Melanocyte of skin (primary cell): ENCODE measurements around the gene FRRS1. TPM values are rescaled to one million over a fixed set of nuclear protein-coding genes. Genes with fewer than 3 reads are reported as not detected.

Source experiments
- small RNA-seq, 2 donors: library from RNA; depleted of rRNA; stranded (forward); fragments of <200 nt; gene quantifications; one replicate each; pipeline ENCODE3, GENCODE V24; 2012
- total RNA-seq, 2 donors: library from RNA; depleted of rRNA; stranded (reverse); fragments of >200 nt; gene quantifications; 2 replicates each; pipeline ENCODE4 v1.2.3, GENCODE V29; 2012

FRRS1 gene
- total RNA-seq, result 10 to 100 TPM; 13.8 to 15.0 TPM

GRCh38 chr1:99766378-99766800 is at the start of gene FRRS1:
FRRS1 (minus strand) TSS chr1:99766635; CDS start chr1:99748768, 17,867 bp downstream.

Small RNA genes within 50 kb of the gene (small RNA-seq; reads per million reads assigned to genes)
- 0 reads per million in 2 donors for gene RF00019
- 0.90 to 1.2 reads per million in 2 donors for gene RNU4-75P

Other genes starting within 250 kb of the FRRS1 start
- gene PALMD, start 120.5 kb downstream of the FRRS1 start, total RNA-seq, result not detected
- gene AGL, start 83.7 kb upstream of the FRRS1 start, total RNA-seq, result 10 to 100 TPM; 10.3 to 13.1 TPM
- 10 to 100 TPM; 16.3 to 16.5 TPM for gene SLC35A3, start 203.4 kb upstream of the FRRS1 start, total RNA-seq